Stimulated activated CD4-positive, alpha-beta T cell treated with anti-CD3 and anti-CD28 coated beads, Interleukin-1b, Interleukin-23, amount 100 ng/mL, for 24 hours (primary cell): ENCODE measurements around the gene MGARP.
A peak's percentile ranks its signal among the peaks of the same experiment; 100 is the strongest.
"Not testable (repeated sequence)": the region's sequence is repeated elsewhere in the genome, so short reads cannot be mapped to it uniquely, and the experiment has no call there.

Experiments used
- DNase-seq, 4 experiments: peaks; one replicate each; pipeline ENCODE4 v3.0.0-alpha.2; 2020; ENCODE audit warnings: low read depth in 4 of 4, low spot score in 1 of 4

The MGARP gene

DNA sequence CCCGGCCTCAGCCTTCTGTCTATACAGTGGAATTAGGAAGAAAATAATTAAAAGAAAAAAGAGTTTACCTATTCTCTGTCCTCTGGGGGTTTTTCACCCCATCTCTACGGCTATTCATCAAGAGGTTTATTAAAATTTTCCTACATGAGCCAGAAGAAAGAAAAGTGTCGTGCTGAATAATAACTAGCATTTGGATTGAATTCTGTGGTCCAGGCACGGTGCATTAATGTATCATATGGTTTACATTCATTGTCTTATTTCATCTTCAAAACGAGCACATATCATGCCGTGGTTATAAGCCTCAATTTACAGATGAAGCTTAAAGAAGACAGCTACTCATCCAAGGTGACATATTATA is 15.9 kb upstream of the MGARP start:
- DNase-seq = no peak

DNA sequence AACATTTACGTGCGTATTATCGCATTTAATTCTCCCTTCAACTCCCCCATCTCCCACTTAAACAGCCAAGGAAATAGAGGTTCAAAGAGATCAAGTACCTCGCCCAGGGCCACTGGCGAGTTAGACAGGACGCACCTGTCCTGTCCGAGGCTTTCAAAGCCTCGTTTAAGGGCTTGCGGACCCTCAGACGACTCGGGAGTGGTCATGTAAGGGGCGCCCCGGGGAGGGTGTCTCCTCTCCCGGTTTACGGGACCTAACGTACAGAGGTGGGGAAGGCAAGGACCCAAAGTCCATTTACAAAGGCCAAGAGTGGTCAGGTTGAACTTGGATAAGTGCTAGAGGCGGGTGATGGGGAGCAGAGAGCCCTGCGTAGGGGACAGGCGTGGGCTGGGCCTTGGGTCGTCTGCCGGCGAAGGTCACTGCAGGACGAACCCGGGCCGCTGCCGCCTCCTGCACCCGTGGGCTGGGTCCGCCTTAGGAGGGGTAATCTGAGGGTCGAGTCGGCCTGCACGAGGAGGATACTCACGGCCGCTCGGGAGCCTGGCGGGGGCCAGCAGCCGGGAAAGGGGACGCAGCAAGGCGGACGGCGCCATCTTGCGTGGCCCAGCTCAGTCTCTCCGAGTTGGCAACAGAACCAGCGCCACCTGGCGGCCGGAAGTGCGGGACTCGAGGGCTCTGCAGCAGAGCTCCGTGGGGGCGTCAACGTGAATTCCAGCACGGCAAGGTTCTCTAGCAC is 15.3 kb upstream of the MGARP start:
- DNase-seq = peak; percentile 97 to 100 (median 98)

DNA sequence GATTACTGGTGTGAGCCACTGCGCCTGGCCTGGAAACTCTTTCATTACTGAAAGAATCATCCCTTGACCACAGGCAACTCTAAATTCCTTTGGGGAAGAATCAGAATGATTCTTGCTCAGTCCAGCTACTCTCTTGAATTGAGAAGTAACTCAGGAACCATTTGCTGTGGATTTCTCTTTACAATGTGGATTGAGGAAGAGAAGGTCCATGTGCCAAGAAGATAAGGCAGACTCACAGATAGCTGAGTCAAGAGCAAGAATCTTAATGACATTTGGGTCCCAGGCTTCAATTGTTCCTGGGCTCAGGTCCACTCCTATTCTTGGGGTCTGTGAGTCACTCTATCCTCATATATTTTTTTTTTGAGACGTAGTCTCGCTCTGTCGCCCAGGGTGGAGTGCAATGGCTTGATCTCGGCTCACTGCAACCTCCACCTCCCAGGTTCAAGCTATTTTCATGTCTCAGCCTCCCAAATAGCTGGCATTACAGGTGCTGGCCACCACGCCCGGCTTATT is 6.2 kb upstream of the MGARP start:
- DNase-seq = no peak

DNA sequence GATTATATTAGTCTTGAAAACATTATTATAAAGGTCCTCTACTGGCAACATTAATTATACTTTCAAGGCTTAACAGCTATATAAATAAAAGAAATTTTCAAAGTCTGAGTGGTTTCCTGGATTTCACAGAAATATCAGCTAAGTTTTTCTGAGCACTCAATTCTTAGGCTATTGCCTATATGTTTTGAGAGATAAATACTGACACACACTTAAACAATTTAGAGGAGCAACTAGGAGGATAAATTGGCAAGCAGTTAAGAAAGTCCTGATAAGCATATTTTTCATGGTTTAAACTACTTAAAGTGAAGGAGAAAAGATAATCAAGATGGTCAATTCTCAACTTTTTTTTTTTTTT is 2.7 kb upstream of the MGARP start:
- no peak for DNase-seq

DNA sequence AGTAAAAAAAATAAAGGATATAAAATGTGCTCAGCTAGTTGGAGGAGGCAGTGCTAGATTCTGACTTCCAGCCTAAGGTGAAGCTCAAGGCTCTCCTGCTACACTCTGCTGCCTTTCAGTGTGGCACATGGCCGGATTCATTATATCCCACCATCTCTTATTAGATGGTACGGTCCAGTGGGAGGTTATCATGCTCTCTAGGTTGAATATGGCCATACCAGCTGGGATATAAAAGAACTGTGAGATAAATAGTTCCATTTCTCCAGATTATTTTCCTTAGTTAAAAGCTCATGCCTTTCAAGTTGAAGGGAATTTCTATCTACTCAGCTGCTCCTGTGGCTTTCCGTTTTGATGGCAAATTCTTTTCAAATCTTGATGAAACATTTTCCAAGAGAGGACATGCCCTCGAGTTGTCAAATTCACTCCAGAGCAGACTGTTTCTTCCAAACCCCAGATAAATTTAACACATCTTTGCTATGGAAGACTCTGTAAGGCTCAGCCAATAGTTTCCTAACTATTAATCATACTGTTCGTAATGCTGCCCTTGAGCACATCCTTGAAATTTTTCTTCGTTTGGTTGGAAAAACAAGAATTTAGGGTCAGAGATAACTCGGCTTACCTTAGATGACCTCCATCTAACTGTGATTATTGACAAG is 2.2 kb upstream of the MGARP start:
- DNase-seq = no peak

DNA sequence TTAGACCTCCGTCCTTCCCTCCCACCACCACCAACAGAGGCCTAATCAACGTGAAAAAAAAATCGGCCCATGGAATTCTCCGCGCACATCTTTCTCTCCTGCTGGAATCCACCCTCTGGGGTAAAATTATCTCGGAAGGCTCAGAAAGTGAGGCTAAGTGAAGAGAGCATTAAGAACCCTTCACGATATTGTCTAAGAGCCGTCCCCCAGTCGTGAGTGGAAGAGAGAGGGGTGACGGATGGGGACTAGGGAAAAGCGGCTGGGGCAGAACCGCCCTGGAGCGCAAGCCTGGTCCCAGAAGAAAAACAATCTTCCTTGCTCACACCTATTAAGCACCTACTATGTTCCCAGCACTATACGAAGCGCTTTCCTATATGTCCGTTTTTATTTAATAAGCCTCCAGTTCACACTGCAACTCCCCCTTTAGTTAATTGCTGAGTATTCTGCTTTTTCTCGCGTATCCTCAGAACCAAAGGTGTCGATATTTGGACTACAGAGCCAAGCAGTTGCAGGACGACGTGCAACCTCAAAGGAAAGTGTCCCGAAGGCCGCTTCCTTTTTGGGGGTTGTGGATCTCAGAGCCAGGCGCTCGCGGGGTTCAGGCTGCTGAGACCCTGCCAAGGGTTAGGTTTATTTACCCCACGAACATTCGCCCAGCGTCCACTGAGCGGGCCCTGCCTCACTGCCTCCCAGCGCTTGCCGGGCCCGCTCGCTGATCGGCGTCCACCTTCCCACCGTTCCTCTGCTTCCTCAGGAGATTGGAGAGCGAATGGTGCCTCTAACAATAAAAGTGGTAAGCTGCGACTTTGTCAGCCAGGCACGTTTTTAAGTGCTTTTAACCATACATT is 889 bp downstream of the MGARP start:
- DNase-seq = no peak

DNA sequence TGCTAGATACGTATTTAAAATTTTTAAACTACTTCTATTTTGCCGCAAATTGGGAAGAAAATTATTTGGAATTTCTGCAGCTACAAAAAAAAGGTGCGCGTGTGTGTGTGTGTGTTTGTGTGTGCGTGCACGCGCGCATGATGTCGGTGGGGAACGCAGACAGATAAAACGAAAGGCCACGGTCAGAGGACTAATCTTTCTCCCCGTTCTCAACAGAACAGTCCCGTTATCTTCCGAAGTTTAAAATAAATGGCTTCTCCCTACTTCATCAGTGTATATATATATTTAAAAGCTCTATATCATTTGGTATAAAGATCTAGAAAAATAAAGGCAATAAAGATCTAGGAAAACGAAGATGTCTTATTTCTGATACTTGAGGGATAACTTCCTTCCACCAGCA is 1.5 kb downstream of the MGARP start:
- DNase-seq = no peak

DNA sequence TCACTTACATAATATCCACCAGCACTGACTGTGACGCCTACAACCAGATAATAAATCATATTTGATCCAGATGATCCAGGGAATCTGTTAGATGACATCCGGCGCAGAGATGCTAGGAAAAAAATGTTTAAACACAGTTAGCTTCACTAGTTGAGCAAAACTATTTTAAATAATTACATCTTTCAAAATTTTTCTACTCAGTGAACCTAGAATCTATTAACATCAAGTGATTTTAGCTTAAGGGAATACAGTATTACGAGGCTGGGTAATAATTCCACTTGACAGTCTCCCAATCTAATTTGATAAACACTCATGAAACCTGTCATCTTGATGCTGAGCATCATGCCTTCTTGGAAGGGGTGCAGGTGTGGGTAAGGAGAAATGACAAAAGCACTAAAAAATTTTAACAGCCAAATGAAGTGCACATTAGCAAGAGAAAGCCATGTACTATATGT is 4.7 kb downstream of the MGARP start:
- DNase-seq = no peak

DNA sequence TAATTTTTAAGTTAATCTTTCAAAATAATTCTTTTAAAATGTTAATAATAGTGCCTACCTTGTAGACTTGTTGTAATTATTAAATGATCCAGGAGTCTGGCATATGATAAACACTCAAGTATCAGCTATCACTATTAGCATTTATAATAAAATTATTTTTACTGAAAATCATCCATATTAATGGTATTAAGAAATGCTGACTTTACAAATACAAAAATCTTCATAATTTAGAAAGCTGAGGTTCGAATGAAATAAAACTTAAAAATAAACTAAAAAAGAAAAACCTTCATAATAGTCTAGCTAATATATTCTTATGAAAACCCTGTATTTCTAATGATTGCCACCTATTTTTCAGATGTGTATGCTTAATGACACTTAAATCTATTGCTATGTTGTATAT is 5.2 kb downstream of the MGARP start:
- no peak for DNase-seq

DNA sequence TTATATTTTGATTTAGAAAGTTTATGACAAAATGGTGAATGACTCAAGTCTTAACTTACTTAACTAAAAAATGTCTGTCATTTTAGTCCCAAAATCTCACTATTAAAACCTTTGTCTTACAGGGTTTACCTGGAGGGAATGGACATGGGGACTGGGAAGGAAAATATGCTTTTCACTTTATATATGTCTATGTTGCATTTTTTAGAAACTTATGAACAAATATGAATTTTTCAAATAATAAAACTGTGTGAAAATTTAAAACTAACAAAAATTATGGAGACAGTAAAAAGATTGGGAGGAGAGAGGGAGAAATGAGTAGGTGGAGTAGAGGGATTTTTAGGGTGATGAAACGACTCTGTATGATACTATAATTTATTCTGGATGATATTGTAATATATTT is 6.2 kb downstream of the MGARP start:
- DNase-seq = no peak

DNA sequence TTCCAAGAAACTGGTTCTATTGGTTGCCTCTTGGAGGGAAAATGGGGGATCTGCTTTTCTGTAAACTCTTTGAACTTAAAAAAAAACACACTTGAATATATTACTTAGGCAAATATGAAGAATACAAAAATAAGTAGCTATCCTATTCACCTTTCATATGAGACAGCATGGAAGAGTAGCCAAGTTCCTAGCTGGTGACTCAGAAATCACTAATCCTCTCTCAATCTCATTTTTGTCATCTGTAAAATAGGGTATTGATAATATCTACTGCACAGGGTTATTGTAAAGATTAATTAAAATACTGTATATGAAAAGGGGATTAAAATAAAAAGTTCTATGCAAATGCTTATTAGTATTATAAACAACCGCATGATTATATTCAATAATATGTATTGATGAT is 12.7 kb downstream of the MGARP start:
- no peak for DNase-seq

DNA sequence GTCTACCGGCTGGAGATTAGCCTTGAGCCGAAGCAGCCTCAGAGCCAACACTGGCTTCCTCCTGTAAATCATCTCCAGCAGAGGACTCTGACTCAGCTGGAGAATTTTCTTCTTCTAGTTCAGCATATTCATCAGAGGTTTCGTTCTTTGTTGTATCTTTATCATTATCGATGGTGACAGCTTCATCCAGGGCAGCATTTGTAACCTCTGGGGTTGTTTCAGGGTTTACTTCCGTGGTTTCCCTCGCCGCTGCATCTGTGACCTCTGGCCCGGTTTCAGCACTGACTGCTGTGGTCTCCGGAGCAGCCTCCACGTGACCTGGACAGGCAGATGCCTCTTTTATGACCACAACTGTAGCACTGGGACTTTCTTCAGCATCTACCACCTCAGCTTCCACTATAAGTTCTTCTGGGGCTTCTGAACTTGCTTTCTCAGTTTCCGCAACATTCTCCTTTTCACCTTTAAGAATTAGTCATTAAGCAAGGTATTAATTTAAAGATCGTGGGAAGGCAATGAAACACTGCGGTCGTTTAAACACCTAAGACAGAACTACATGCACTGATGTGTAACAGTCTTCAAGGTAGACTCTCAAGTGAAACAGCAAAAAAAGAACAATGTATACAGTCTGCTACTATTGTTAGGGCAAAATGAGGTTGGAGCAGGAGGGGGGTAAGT is 13.3 kb downstream of the MGARP start:
- DNase-seq = peak; percentile 47 to 78 (median 54)

DNA sequence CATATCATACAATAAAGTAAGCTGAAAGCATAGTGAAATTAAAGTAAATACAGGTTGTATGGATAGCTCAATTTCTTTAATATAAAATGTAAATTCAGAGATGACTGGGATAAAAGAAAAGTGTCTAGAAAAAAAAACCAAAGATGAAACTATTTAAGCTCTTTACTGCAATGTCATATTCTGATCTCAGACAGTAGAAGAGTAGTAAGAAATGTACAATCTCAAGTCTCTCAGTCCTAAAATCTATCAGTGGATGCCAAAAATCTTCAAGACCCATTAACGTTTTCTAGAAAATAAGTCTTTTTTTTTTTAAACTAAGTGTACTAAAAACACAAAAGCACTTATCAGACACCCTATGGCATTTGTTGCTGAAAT is 13.8 kb downstream of the MGARP start:
- DNase-seq = no peak

DNA sequence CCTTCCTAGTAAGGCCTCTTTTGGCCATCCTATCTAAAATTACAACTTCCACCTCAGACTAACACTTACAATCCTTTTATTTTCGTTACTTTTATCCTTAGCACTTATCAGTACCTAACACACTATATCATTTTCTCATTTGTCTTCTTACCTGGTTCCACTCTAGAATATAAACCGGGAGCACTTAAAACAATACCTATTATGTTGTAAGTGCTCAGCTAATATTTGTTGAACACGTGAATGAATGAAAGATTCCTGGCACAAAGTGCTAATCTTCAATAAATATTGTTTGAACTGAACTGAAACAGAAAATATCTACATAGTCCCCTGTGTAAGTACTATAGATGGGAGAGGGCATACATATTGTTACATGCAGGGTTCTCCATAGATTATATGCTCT is 14.4 kb downstream of the MGARP start:
- no peak for DNase-seq

DNA sequence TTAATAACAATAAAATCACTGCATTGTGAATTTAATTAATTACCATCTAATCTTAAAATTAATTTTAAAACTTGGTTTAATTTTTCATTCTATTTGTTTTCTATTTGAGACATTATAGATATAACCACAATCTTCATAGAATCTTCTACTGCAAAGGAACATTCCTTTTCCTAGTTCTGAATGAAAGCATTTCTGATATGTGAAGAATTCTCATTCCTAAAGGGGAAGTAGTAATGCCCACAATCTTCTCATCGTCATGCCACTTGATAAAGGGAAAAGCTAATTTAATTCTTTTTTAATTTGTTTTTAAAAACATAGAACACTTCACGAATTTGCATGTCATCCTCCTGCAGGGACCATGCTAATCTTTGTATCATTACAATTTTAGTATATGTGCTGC is 23.7 kb downstream of the MGARP start:
- no peak for DNase-seq

DNA sequence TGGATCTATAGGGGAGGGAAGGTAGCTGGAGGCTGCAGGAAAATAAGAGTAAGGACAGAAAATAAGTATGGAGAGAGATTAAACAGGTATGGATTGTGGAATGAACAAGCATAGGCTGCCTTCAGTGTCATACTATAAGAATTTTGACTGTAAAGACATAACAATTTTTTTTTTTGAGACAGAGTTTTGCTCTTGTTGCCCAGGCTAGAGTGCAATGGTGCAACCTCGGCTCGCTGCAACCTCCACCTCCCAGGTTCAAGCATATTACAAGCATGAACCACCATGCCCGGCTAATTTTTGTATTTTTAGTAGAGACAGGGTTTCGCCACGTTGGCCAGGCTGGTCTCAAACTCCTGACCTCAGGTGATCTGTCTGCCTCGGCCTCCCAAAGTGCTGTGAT is 24.4 kb downstream of the MGARP start:
- DNase-seq = not testable (repeated sequence)

DNA sequence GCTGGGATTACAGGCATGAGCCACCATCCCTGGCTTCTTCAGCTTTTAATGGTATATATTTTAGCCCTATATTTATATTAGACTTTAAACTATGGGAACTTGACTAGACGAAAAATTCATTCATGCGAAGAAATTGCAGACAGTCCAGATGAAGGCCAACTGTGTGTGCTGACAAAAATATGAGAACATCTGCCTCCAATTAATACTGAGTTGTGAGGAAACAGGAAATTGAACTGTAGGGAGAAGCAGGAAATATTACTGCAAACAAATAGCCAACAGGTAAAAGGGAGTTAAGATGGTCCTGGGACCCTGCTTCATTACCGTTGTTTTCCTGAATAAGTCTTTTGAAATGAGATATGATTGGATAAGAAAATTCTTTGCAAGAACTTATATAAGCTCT is 26.3 kb downstream of the MGARP start:
- no peak for DNase-seq

DNA sequence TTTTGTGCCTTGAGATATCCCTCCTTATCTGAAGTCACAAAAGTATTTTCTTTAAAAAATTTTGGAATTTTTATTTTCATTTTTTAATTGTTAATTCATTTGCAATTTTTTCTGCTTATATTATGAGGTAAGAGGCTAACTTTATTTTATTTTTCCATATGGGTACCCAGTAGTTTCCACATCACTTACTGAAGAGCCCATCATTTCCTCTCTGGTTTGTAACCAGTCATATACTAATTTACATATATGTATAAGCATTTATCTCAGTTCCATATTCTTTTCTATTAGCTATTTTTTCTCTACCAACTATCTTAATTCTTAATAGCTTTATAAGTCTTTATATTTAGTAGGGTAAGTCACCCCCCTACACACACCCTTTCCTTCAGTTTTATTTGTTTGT is 27.0 kb downstream of the MGARP start:
- no peak for DNase-seq

DNA sequence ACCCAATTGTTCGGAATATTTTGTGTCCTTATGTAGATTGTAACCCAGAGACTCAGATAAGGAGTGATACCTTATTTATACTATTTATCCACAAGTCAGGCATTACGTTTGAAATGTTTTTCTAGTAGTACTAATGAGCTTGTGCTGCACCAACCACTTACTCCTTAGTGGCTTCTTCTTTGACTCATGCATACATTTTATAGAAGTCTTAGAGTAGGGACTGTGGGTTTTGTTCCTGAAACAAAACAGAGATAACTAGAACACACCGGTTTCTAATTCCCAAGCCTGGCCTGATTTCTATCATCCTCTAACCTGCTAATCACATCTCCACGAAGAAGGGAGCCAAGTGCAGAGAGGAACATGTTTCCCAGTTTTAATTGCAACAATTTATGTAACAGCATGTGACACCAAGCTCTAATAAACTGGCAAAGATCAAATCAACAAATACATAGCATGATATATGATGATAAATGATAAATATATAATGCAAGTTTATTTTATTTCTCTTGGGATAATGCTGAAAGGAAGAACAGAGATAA is 32.3 kb downstream of the MGARP start:
- DNase-seq = no peak

DNA sequence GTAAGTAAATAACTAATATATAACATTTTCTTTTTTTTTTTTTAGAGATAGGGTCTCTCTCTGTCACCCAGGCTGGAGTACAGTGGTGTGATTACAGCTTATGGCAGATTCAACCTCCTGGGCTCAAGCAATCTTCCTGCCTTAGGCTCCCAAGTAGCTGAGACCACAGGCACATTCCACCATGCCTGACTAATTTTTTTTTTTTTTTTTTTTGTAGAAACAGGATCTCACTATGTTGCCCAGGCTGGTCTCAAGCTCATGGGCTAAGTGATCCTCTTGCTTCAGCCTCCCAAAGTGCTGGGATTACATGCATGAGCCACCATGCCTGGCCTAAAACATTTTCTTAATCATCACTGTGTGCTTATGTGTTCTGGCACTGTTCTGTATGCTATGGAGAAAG is 32.8 kb downstream of the MGARP start:
- no peak for DNase-seq

DNA sequence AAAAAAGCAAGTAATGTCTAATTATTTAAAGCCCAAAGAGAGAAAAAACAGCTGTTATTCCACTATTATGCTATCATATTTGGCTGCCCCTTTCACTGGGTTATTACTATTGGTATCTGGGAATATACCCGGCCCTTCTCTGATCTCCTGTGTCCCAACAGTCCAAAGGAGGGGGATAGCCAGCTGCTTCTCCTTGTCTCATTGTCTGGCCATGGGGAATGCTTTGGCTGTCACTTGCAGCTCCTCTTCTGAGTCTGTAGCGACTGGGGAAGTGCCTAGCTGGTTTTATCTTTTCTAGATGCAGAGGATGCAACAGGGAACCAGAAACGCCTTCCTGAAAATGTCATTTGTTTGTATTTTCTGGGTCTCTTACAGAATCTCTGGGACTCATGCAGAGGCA is 33.9 kb downstream of the MGARP start:
- DNase-seq = no peak
